ENCODE measurements around the gene PLA2G6. TPM values are rescaled to one million over a fixed set of nuclear protein-coding genes. Genes with fewer than 3 reads are reported as not detected.

Gene PLA2G6
- total and polyA plus RNA-seq, 9 of the 15 experiments (the other 6 are each of a cell fraction or from before 2014, with no cell fraction given), result 0.11 to 12.2 (median 9.7) TPM

- Histone ChIP-seq H3K27me3 (ENCODE audit: control insufficient read depth in 2 of 2, insufficient read depth in 2 of 2, low read length in 2 of 2) (peaks cover 2 to 37% of the 10 kb centered on the region in 2 experiments; a peak in 2 of 5 replicates), H3K4me2 (ENCODE audit: insufficient read depth, low read length) (no peak overlapping the region), H3K79me2 (ENCODE audit: control insufficient read depth, insufficient read depth, low read length) (no peaks in the 10 kb centered on the region), H4K20me1 (replicated peaks; ENCODE audit: control insufficient read depth, insufficient read depth, low read length) (no peaks in the 10 kb centered on the region), H3K4me1 (replicated peaks in 1 of 2; ENCODE audit: control insufficient read depth in 2 of 2, insufficient read depth in 2 of 2, low read length in 2 of 2) (peaks cover 0 to 49% of the 10 kb centered on the region in 2 experiments; a peak in 2 of 5 replicates), H3K9me1 (ENCODE audit: control insufficient read depth, insufficient read depth, low read length) (no peaks in the 10 kb centered on the region), H3K4me3 (no peak overlapping the region), H2AFZ (ENCODE audit: low read depth, low read length) (no peak overlapping the region), H3K27ac (ENCODE audit: extremely low read depth, low read depth, low read length) (no peak overlapping the region), H3K9me3 (replicated peaks; ENCODE audit: control insufficient read depth, insufficient read depth, low read depth, low read length) (no peaks in the 10 kb centered on the region), H3K9ac (ENCODE audit: insufficient read depth in 1 of 2, low read depth in 2 of 2, low read length in 2 of 2) (no peak overlapping the region), H3K36me3 (ENCODE audit: control insufficient read depth, insufficient read depth, low read length) (no peaks in the 10 kb centered on the region)
- WGBS (ENCODE audit: insufficient coverage, low coverage, missing lambda C conversion rate), result 22% methylated on average over 12 of the region's 25 CpGs
- ATAC-seq (no peak; the same call in 2 of the 3 replicates), DNase-seq (ENCODE audit: extremely low read depth in 1 of 4, low spot score in 3 of 4) (peak in 2 of 4 experiments; percentile 32 to 48), FAIRE-seq (no peak)
- in situ Hi-C loops (cut with MboI), result no loop called here
- ChIA-PET CTCF (ENCODE audit: low intra/inter-chr PET ratio) (no interaction called here), POLR2A (interaction anchor here (0.6 kb wide), 2 partner anchors 17 to 106 kb away, joined by 3 read pairs; no protein-coding TSS in a partner anchor)
- intact Hi-C loops (cut with micrococcal nuclease), result no loop called here
- no TSS peak for BruUV-seq (replicated peaks)
- no peak for TF ChIP-seq ZC3H8 (IDR thresholded peaks at IDR 0.05)
Measured at GRCh38 chr22:38086001-38086845, 95.4 kb downstream of the PLA2G6 start.

- ChIA-PET CTCF (ENCODE audit: low intra/inter-chr PET ratio) (no interaction called here), POLR2A (interaction anchor here (0.6 kb wide), 1 partner anchor 17 kb away, joined by 3 read pairs; no protein-coding TSS in a partner anchor)
- no peak overlapping the region for H3K4me3 ChIP-seq
- DNase-seq (ENCODE audit: extremely low read depth in 1 of 4, low spot score in 3 of 4), result no peak
- no peak for ATAC-seq
- H3K27ac ChIP-seq (ENCODE audit: extremely low read depth, low read depth, low read length), result no peak overlapping the region
- no peak for FAIRE-seq
- peaks cover 0 to 53% of the 10 kb centered on the region in 2 experiments; a peak in 2 of 5 replicates for H3K4me1 ChIP-seq (replicated peaks in 1 of 2; ENCODE audit: control insufficient read depth in 2 of 2, insufficient read depth in 2 of 2, low read length in 2 of 2)
- no peak overlapping the region; a peak in 1 of 4 replicates for H3K9ac ChIP-seq (ENCODE audit: insufficient read depth in 1 of 2, low read depth in 2 of 2, low read length in 2 of 2)
- H3K27me3 ChIP-seq (ENCODE audit: control insufficient read depth in 2 of 2, insufficient read depth in 2 of 2, low read length in 2 of 2), result peaks cover 2 to 42% of the 10 kb centered on the region in 2 experiments; a peak in 2 of 5 replicates
- no peak overlapping the region for H2AFZ ChIP-seq (ENCODE audit: low read depth, low read length)
- intact Hi-C loops (cut with micrococcal nuclease), result no loop called here
- no TSS peak for BruUV-seq (replicated peaks)
- H3K9me1 ChIP-seq (ENCODE audit: control insufficient read depth, insufficient read depth, low read length), result no peaks in the 10 kb centered on the region
- no peaks in the 10 kb centered on the region for H4K20me1 ChIP-seq (replicated peaks; ENCODE audit: control insufficient read depth, insufficient read depth, low read length)
- H3K4me2 ChIP-seq (ENCODE audit: insufficient read depth, low read length), result no peak overlapping the region
- in situ Hi-C loops (cut with MboI), result no loop called here
- H3K36me3 ChIP-seq (ENCODE audit: control insufficient read depth, insufficient read depth, low read length), result no peaks in the 10 kb centered on the region
- no peaks in the 10 kb centered on the region for H3K9me3 ChIP-seq (replicated peaks; ENCODE audit: control insufficient read depth, insufficient read depth, low read depth, low read length)
- H3K79me2 ChIP-seq (ENCODE audit: control insufficient read depth, insufficient read depth, low read length), result no peaks in the 10 kb centered on the region
- 0% methylated on average over 1 of the region's 5 CpGs for WGBS (ENCODE audit: insufficient coverage, low coverage, missing lambda C conversion rate)
- TF ChIP-seq ZBTB33 (CRISPR knock-in tag; IDR thresholded peaks at IDR 0.05), result no peak
- no peak for TF ChIP-seq NR1H2 (CRISPR knock-in tag; IDR thresholded peaks at IDR 0.05)
- no peak for TF ChIP-seq POLR3A (IDR thresholded peaks at IDR 0.05; ENCODE audit: borderline replicate concordance, extremely low read depth, insufficient read depth, insufficient read length)
- no peak for TF ChIP-seq HNRNPH1 (optimal IDR thresholded peaks at IDR 0.05; ENCODE audit: low read depth, low read length)
- no peak for TF ChIP-seq UBTF (IDR thresholded peaks at IDR 0.05; ENCODE audit: borderline replicate concordance in 1 of 2, low read depth in 2 of 2, low read length in 2 of 2)
- TF ChIP-seq ELK3 (CRISPR knock-in tag; IDR thresholded peaks at IDR 0.05), result no peak
- no peak for TF ChIP-seq SMARCB1 (IDR thresholded peaks at IDR 0.05; ENCODE audit: insufficient read length, low read depth)
Measured at GRCh38 chr22:38085501-38085900, 96.1 kb downstream of the PLA2G6 start.

Measured in K562 (cell line).